Kidney epithelial cell (primary cell): Measurements from ENCODE around the gene MAP3K15. TPM values are rescaled to one million over a fixed set of nuclear protein-coding genes. Genes with fewer than 3 reads are reported as not detected.
A peak's percentile ranks its signal among the peaks of the same experiment; 100 is the strongest.

Source experiments
- DNase-seq: peaks from one replicate; pipeline ENCODE4 v3.0.0-alpha.2; 2010; ENCODE audit warnings: low read depth
- H3K27me3 ChIP-seq: 2 replicates; pipeline ENCODE4 v1.6.0; 2011; ENCODE audit warnings: low read length; ENCODE audit not compliant: control insufficient read depth, insufficient read depth
- H3K36me3 ChIP-seq: 2 replicates; pipeline ENCODE4 v1.5.1; 2011; ENCODE audit warnings: low read length; ENCODE audit not compliant: control insufficient read depth, insufficient read depth
- H3K4me3 ChIP-seq: 2 replicates; pipeline ENCODE4 v1.5.1; 2011; ENCODE audit warnings: low read depth, mild to moderate bottlenecking, control low read depth, low read length
- total RNA-seq: library from RNA; depleted of rRNA; stranded (reverse); fragments of >200 nt; gene quantifications from 2 replicates; pipeline ENCODE4 v1.2.3, GENCODE V29; 2015
- TF ChIP-seq, protein P1 (sequence below): IDR thresholded peaks from 2 replicates; pipeline ENCODE4 v1.5.1; 2011; ENCODE audit warnings: mild to moderate bottlenecking, moderate library complexity, low read length, control low read depth, inconsistent platforms; ENCODE audit not compliant: insufficient read depth, poor library complexity, severe bottlenecking

The MAP3K15 gene
- total RNA-seq, 1 donor from 2014 or later: 2.2 TPM

DNA sequence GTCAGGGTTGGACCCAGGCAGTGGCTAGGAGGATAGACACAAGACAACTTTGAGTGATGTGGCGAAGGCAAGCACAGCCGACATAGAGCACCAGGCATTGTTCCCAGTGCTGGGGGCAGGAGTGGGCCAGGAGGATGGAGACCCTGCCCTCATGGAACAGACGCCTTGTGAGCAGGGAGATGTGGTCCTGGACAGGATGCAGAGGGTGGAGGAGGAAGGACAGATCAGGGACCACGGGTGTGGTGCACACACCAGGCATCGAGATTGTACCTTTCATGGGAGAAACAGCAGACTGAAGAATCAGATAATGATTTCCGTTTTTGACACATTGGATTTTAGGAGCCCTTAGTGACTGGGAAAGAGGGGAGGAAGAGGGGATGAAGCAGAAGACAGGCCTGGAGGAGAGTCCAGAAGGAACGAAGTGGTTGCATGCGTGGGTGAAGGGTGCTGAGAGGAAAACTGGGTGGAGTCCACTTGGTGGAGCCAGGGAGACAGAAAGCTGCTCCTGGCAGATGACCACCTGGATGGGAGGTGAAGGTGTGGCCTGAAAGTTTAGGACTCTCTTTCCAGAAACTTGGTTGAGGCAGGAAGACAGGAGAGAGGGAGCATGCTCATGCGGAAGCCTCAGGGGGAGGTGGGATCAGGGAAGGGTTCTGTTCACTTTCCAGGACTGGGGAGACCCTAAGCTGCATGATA lies 27.9 kb upstream of the MAP3K15 start:
- no peaks in the 10 kb centered on the region for H3K27me3 ChIP-seq
- no peak for DNase-seq
- TF ChIP-seq, protein P1, sequence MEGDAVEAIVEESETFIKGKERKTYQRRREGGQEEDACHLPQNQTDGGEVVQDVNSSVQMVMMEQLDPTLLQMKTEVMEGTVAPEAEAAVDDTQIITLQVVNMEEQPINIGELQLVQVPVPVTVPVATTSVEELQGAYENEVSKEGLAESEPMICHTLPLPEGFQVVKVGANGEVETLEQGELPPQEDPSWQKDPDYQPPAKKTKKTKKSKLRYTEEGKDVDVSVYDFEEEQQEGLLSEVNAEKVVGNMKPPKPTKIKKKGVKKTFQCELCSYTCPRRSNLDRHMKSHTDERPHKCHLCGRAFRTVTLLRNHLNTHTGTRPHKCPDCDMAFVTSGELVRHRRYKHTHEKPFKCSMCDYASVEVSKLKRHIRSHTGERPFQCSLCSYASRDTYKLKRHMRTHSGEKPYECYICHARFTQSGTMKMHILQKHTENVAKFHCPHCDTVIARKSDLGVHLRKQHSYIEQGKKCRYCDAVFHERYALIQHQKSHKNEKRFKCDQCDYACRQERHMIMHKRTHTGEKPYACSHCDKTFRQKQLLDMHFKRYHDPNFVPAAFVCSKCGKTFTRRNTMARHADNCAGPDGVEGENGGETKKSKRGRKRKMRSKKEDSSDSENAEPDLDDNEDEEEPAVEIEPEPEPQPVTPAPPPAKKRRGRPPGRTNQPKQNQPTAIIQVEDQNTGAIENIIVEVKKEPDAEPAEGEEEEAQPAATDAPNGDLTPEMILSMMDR: no peak
- no peak overlapping the region for H3K4me3 ChIP-seq
- H3K36me3 ChIP-seq: no peaks in the 10 kb centered on the region

DNA sequence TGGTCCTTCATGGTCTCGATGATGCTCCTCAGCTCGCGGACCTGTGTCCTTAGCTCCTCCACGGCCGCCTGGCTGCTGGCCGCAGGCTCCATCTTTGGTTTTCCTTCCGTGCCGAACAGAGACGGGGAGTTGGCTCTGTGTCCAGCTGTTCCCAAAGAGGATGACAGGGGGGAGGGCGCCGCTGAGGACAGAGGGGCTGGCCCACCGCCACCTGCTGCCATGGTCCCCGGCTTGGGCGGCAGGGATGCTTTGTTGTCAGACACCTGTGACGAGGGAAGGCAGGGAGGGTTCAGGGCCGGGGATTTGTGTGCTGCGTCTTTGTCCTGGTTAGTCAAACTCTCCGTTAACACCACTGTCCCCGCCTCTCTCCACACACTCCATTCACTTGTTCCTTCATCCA lies 26.6 kb upstream of the MAP3K15 start:
- Histone ChIP-seq H3K36me3 (no peaks in the 10 kb centered on the region), H3K4me3 (no peak overlapping the region), H3K27me3 (no peaks in the 10 kb centered on the region)
- TF ChIP-seq, protein P1: no peak
- DNase-seq: no peak

DNA sequence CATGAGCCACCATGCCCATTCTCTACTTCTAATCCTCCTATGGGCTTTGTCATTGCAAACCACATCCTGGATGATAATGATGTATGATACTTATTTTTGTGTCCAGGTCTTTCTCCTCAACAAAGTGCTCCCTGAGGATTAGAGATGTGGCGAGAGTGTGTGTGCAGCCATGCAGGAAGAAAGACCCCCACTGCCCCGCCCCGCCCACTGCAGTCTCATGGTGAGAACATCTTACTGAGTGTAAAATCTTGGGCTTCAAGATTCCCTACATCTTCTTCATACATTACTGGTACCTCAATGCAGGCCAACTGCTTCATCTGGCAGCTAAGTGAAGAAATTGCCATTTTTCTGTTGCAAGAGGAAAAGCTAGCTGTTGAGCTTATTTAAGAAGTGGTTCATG lies 25.9 kb upstream of the MAP3K15 start:
- H3K4me3 ChIP-seq: no peak overlapping the region
- no peaks in the 10 kb centered on the region for H3K36me3 ChIP-seq
- H3K27me3 ChIP-seq: no peaks in the 10 kb centered on the region
- no peak for DNase-seq
- TF ChIP-seq, protein P1: no peak

DNA sequence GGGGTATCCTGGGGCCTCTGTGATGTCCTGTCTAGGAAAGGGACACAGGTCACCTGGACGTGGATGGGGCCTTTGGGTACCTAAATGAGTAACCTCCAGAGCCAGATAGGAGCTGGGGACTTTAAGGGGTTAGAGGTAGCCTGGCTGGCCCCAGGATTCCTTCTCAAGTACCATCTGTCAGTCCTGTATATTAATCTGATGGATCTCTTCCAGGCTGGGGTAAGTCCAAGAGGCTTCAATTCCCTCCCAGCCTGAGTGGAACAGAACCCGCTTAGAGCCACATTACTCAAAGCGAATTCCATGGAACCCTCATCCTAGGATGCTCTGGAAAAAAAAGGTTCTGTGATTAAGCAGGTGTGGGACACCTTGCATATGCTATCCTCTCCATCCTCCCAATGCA lies 24.8 kb upstream of the MAP3K15 start:
- H3K4me3 ChIP-seq: no peak overlapping the region
- TF ChIP-seq, protein P1: no peak
- DNase-seq: no peak
- no peaks in the 10 kb centered on the region for H3K36me3 ChIP-seq
- no peaks in the 10 kb centered on the region for H3K27me3 ChIP-seq

DNA sequence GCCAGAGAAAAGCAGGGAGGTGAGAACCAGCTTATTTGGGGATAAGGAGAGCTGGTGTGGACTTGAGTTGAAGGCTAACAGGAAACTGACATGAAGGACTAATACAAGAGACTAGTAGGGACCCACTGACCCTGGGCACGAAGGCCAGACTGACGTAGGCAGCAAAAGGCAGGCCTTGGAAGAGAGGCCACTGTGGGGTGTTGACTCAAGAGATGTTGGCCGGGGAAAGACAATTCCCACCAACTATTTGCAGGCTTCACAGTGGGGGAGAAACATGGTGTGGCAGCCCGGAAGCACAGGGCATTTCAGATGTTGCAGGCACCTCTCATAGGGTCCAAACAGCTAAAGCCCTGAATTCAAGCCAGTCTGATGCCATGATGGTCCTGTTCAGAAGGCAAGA lies 24.4 kb upstream of the MAP3K15 start:
- DNase-seq: no peak
- Histone ChIP-seq H3K36me3 (no peaks in the 10 kb centered on the region), H3K4me3 (no peak overlapping the region), H3K27me3 (no peaks in the 10 kb centered on the region)
- TF ChIP-seq, protein P1: no peak

DNA sequence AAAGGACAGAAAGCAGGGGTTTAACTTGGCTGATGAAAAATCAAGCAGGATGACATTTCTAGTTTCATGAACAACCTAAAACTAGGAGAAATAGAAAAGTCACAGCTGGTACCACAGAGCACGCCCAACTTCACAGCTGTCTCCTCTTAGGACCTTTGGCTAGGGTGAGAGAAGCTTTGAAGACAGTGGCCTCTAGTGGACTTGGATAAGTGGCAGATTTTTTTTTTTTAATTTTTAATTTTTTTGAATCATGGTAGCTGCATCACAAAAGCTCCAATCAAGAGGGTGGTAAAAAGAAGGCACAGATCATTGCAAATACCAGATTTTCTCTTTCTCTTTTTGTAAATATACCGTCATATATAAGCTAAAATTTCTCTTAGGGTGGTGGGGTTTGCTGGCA lies 20.2 kb upstream of the MAP3K15 start:
- no peaks in the 10 kb centered on the region for H3K36me3 ChIP-seq
- no peaks in the 10 kb centered on the region for H3K27me3 ChIP-seq
- DNase-seq: no peak
- no peak overlapping the region for H3K4me3 ChIP-seq
- TF ChIP-seq, protein P1: peak; percentile 48
